Endothelial cell of umbilical vein (primary cell): ENCODE data around the gene HADHB. TPM values are rescaled to one million over a fixed set of nuclear protein-coding genes. Genes with fewer than 3 reads are reported as not detected.

Experiments used
- BruUV-seq: library from RNA; stranded (reverse); fragments of 400-500 nt; replicated peaks from 2 replicates; lab custom pipeline; 2021; lab: Mats Ljungman, UMichigan
- CTCF ChIA-PET: fragments of 300-600, 350-600 bp; sonication (Branson Sonifier 250); formaldehyde crosslinking; loops from one replicate; lab custom pipeline; 2021; ENCODE audit warnings: antibody characterized with exemption, inconsistent platforms; lab: Charles Lee
- POLR2A ChIA-PET: fragments of 300-600, 350-600 bp; sonication (Branson Sonifier 250); formaldehyde crosslinking; loops from one replicate; lab custom pipeline; 2021; ENCODE audit warnings: antibody characterized with exemption, inconsistent platforms; lab: Charles Lee
- DNase-seq: peaks from one replicate; pipeline ENCODE4 v3.0.0-alpha.2; 2011; ENCODE audit warnings: low read depth, low spot score
- FAIRE-seq: peaks from 2 replicates; lab custom pipeline; 2011; peaks lifted over from hg19 to GRCh38; lab: Jason Lieb, UNC
- H2AFZ ChIP-seq: 2 replicates; pipeline ENCODE4 v1.6.0; 2012; ENCODE audit warnings: low read depth, low read length, control low read depth, inconsistent platforms
- H3K27ac ChIP-seq: 2 replicates; pipeline ENCODE4 v1.5.1; 2011; ENCODE audit warnings: low read depth, mild to moderate bottlenecking, control low read depth, low read length, moderate library complexity; ENCODE audit not compliant: insufficient read depth
- H3K27me3 ChIP-seq, 2 experiments: 2 replicates each; pipeline versions ENCODE4 v1.6.0 to v1.6.1; 2011; ENCODE audit warnings: low read length in 2 of 2, mixed read lengths in 1 of 2; ENCODE audit not compliant: control insufficient read depth in 2 of 2, insufficient read depth in 2 of 2
- H3K36me3 ChIP-seq, 2 experiments: 2 replicates in 1 of 2; 3 replicates in 1 of 2; pipeline ENCODE4 v1.5.1; 2011; ENCODE audit warnings: low read length in 2 of 2, mild to moderate bottlenecking in 1 of 2, moderate library complexity in 1 of 2; ENCODE audit not compliant: control insufficient read depth in 2 of 2, insufficient read depth in 2 of 2; ENCODE audit errors: extremely low read depth in 1 of 2
- H3K4me1 ChIP-seq: 3 replicates; pipeline ENCODE4 v1.5.1; 2011; ENCODE audit warnings: mild to moderate bottlenecking, low read length; ENCODE audit not compliant: control insufficient read depth, insufficient read depth; ENCODE audit errors: extremely low read depth
- H3K4me2 ChIP-seq: 2 replicates; pipeline ENCODE4 v1.6.1; 2011; ENCODE audit warnings: low read length, control low read depth, mixed read lengths; ENCODE audit not compliant: insufficient read depth
- H3K4me3 ChIP-seq, 3 experiments: fragments of 200-600 bp in 1 of 3; sonication (generic), shearing (Covaris generic) in 1 of 3; replicated peaks in 1 of 3; 2 replicates each; pipeline ENCODE4 v1.5.1; 2011 to 2016; ENCODE audit warnings: control low read depth in 3 of 3, low read length in 3 of 3, mild to moderate bottlenecking in 2 of 3, inconsistent platforms in 1 of 3, low read depth in 1 of 3, moderate library complexity in 1 of 3; ENCODE audit not compliant: insufficient read depth in 1 of 3
- H3K79me2 ChIP-seq: 2 replicates; pipeline ENCODE4 v1.6.0; 2012; ENCODE audit warnings: low read length, inconsistent platforms; ENCODE audit not compliant: control insufficient read depth, insufficient read depth
- H3K9ac ChIP-seq: replicated peaks from 2 replicates; pipeline ENCODE3; 2011; ENCODE audit warnings: low read length, control low read depth; ENCODE audit not compliant: insufficient read depth; ENCODE audit errors: extremely low read depth
- H3K9me1 ChIP-seq: replicated peaks from 3 replicates; pipeline ENCODE4 v1.6.0; 2011; ENCODE audit warnings: mild to moderate bottlenecking, low read length; ENCODE audit not compliant: control insufficient read depth, insufficient read depth; ENCODE audit errors: extremely low read depth
- H3K9me3 ChIP-seq: replicated peaks from 2 replicates; pipeline ENCODE4 v1.5.1; 2012; ENCODE audit warnings: low read length, inconsistent platforms; ENCODE audit not compliant: control insufficient read depth, insufficient read depth
- H4K20me1 ChIP-seq: replicated peaks from 2 replicates; pipeline ENCODE3; 2011; ENCODE audit warnings: mild to moderate bottlenecking, low read length; ENCODE audit not compliant: control insufficient read depth, insufficient read depth; ENCODE audit errors: extremely low read depth
- EZH2 ChIP-seq: IDR thresholded peaks from 2 replicates; pipeline ENCODE4 v1.6.1; 2012; ENCODE audit warnings: borderline replicate concordance, low read depth, mild to moderate bottlenecking, moderate library complexity, low read length, inconsistent platforms; ENCODE audit not compliant: severe bottlenecking
- FOS ChIP-seq: IDR thresholded peaks from 2 replicates; pipeline ENCODE4 v1.6.1; 2011; ENCODE audit warnings: mild to moderate bottlenecking, low read length, moderate library complexity, borderline replicate concordance; ENCODE audit not compliant: insufficient read depth
- GATA2 ChIP-seq: IDR thresholded peaks from 2 replicates; pipeline ENCODE4 v1.7.0; 2011; ENCODE audit warnings: low read depth, mild to moderate bottlenecking, moderate library complexity, mixed read lengths, low read length; ENCODE audit not compliant: insufficient read length, insufficient read depth
- JUN ChIP-seq: IDR thresholded peaks from 2 replicates; pipeline ENCODE4 v1.6.1; 2011; ENCODE audit warnings: borderline replicate concordance, low read depth; ENCODE audit not compliant: insufficient read length, insufficient read depth
- MYC ChIP-seq: IDR thresholded peaks from one replicate; pipeline ENCODE4 v1.6.1; 2011; ENCODE audit warnings: mild to moderate bottlenecking, low read depth, low read length
- POLR2A ChIP-seq: IDR thresholded peaks from 2 replicates; pipeline ENCODE4 v1.6.1; 2012; ENCODE audit warnings: low read depth, mild to moderate bottlenecking, control low read depth, low read length
- POLR2AphosphoS5 ChIP-seq: IDR thresholded peaks from 2 replicates; pipeline ENCODE4 v1.6.1; 2012; ENCODE audit warnings: low read depth, mild to moderate bottlenecking, control low read depth, low read length, moderate library complexity; ENCODE audit not compliant: insufficient read depth
- dilution Hi-C: fragments of 300-500 bp; cut with MboI; formaldehyde crosslinking; loops from one replicate; pipeline ENCODE4 v1.15.0; 2019; ENCODE audit warnings: low sequenced_read_pairs; ENCODE audit not compliant: extremely low pct_ligation_motif_present
- intact Hi-C: fragments of 100-400 bp; cut with micrococcal nuclease; formaldehyde crosslinking; loops from one replicate; pipeline ENCODE4 v1.10.0; 2022
- polyA plus RNA-seq, 4 experiments: library from polyadenylated mRNA; depleted of rRNA in 3 of 4; stranded (reverse) in 3 of 4; unstranded in 1 of 4; fragments of >200 nt; gene quantifications; 2 replicates each; pipeline versions ENCODE4 v1.2.1 to v1.2.3, GENCODE V29; 2011 to 2012; ENCODE audit warnings: missing spikeins in 1 of 4
- total RNA-seq: library from RNA; stranded (reverse); gene quantifications from 2 replicates; pipeline ENCODE4 v1.2.3, GENCODE V29; 2021
- TF ChIP-seq, protein P1 (sequence below), 2 donors: IDR thresholded peaks; 1 replicate in 1 of 2; 2 replicates in 1 of 2; pipeline ENCODE4 v1.5.1; 2011; ENCODE audit warnings: low read length in 2 of 2, mild to moderate bottlenecking in 2 of 2, moderate library complexity in 2 of 2, control low read depth in 1 of 2, inconsistent platforms in 1 of 2, low read depth in 1 of 2; ENCODE audit not compliant: insufficient read depth in 1 of 2; ENCODE audit errors: extremely low read depth in 1 of 2

Gene HADHB
- total and polyA plus RNA-seq, 2 donors (not counting 3 experiments of a cell fraction or from before 2014, with no cell fraction given), result 92.9 to 100 TPM

DNA sequence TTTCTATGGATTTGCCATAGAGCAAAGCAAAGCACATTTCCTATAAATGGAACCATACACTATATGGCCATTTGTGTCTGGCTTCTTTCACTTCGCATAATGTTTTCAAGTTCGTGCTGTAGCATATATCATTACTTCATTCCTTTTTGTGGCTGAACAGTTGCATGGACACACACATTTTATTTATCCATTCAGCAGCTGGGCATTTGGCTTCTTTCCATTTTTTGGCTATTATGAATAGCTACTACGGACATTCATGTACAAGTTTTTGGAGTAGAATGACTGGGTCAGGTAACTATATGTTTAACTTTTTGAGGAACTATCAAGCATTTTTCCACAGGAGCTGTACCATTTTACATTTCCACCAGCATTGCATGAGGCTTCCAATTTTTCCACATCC lies 90.5 kb downstream of the HADHB start:
- no peak overlapping the region for H3K4me3 ChIP-seq
- no peaks in the 10 kb centered on the region for H3K9me3 ChIP-seq
- FAIRE-seq (no peak), DNase-seq (no peak)
- H3K9ac ChIP-seq, result no peak overlapping the region
- ChIA-PET CTCF (no interaction called here), POLR2A (interaction anchor here (1.7 kb wide), 1 partner anchor 10 kb away, joined by 3 read pairs; the partner anchor contains the start of gene SELENOI)
- TF ChIP-seq, protein P1, sequence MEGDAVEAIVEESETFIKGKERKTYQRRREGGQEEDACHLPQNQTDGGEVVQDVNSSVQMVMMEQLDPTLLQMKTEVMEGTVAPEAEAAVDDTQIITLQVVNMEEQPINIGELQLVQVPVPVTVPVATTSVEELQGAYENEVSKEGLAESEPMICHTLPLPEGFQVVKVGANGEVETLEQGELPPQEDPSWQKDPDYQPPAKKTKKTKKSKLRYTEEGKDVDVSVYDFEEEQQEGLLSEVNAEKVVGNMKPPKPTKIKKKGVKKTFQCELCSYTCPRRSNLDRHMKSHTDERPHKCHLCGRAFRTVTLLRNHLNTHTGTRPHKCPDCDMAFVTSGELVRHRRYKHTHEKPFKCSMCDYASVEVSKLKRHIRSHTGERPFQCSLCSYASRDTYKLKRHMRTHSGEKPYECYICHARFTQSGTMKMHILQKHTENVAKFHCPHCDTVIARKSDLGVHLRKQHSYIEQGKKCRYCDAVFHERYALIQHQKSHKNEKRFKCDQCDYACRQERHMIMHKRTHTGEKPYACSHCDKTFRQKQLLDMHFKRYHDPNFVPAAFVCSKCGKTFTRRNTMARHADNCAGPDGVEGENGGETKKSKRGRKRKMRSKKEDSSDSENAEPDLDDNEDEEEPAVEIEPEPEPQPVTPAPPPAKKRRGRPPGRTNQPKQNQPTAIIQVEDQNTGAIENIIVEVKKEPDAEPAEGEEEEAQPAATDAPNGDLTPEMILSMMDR (IDR thresholded peaks at IDR 0.05; ENCODE audit: extremely low read depth in 1 of 2, insufficient read depth in 1 of 2, low read depth in 1 of 2, low read length in 2 of 2), result no peak
- no peak for TF ChIP-seq POLR2A
- TF ChIP-seq MYC, result no peak
- intact Hi-C loops, result no loop called here
- no TSS peak for BruUV-seq
- H4K20me1 ChIP-seq, result no peaks in the 10 kb centered on the region
- no peak overlapping the region for H3K27ac ChIP-seq
- no peaks in the 10 kb centered on the region for H3K79me2 ChIP-seq
- no peak overlapping the region for H2AFZ ChIP-seq
- H3K9me1 ChIP-seq, result no peaks in the 10 kb centered on the region
- H3K36me3 ChIP-seq, result no peaks in the 10 kb centered on the region
- dilution Hi-C loops, result no loop called here
- no peaks in the 10 kb centered on the region for H3K4me1 ChIP-seq
- H3K4me2 ChIP-seq, result no peak overlapping the region
- H3K27me3 ChIP-seq, result peaks cover 5 to 13% of the 10 kb centered on the region in 2 experiments

DNA sequence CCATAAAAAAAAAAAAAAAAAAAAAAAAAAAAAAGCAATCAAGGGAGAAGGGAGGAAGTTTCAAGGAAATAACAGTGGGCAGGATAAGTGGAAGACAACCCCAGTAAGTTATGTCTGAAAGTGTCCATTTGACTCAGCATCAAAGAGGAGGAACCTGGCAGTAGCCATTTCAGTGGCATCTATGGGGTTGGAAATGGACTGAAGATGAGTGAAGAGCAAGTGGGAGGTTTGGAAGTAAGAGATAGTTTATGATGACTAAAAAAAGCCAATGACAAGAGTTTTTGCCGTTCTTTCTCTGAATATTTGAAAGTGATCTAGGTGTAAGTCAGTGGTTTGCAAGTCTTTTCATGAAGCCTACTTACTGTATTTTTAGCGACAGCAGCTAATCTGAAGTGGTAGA lies 92.0 kb downstream of the HADHB start:
- no peaks in the 10 kb centered on the region for H3K4me1 ChIP-seq
- no peak overlapping the region for H3K4me3 ChIP-seq
- FAIRE-seq (no peak), DNase-seq (no peak)
- H3K9me3 ChIP-seq, result no peaks in the 10 kb centered on the region
- H3K27ac ChIP-seq, result no peak overlapping the region
- no peak overlapping the region for H2AFZ ChIP-seq
- ChIA-PET POLR2A (no interaction called here), CTCF (interaction anchor here (0.7 kb wide), 1 partner anchor 242 kb away, joined by 4 read pairs; no protein-coding TSS in a partner anchor)
- H3K36me3 ChIP-seq, result no peaks in the 10 kb centered on the region
- no peak overlapping the region for H3K4me2 ChIP-seq
- no peaks in the 10 kb centered on the region for H3K79me2 ChIP-seq
- dilution Hi-C loops (no loop called here), intact Hi-C loops (no loop called here)
- no TSS peak for BruUV-seq
- no peaks in the 10 kb centered on the region for H4K20me1 ChIP-seq
- no peak overlapping the region for H3K9ac ChIP-seq
- peaks cover 5 to 13% of the 10 kb centered on the region in 2 experiments for H3K27me3 ChIP-seq
- TF ChIP-seq JUN (no peak), POLR2AphosphoS5 (no peak), POLR2A (no peak), EZH2 (no peak), MYC (no peak), GATA2 (no peak), FOS (no peak)
- TF ChIP-seq, protein P1 (IDR thresholded peaks at IDR 0.05; ENCODE audit: extremely low read depth in 1 of 2, insufficient read depth in 1 of 2, low read depth in 1 of 2, low read length in 2 of 2), result no peak
- H3K9me1 ChIP-seq, result no peaks in the 10 kb centered on the region
